ENCODE results near the gene CABP2. TPM values are rescaled to one million over a fixed set of nuclear protein-coding genes. Genes with fewer than 3 reads are reported as not detected.

CABP2 gene
- total RNA-seq, 2 donors from 2014 or later, result not detected

DNA sequence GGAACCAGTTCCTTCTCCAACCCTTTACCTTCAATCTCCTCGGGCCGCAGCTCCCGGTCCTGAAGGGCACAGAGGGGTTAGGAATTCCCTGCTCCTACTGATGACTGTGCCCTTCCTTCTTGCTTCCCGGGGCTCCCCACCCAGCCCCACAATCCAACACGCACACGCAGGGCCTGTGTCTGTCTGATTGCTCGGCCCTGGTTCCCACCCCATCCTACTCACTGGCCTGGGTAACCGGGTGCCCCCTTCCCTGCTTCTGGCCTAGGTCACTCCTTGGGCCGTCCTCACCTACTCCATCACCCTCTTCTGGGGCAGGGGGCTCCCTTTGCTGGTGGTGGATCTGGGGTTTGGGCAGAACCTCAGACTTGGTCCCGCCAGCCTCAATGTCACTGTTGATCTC is 1.3 kb downstream of the CABP2 start:
- 87 to 90% methylated on average over 3 to 10 of the region's 10 CpGs for WGBS, 2 experiments (ENCODE audit: insufficient coverage in 1 of 2, insufficient read length in 1 of 2)
- H3K9me3 Mint-ChIP-seq, result peaks cover 2% of the 10 kb centered on the region
- no peak for DNase-seq
- H3K27ac ChIP-seq (ENCODE audit: low read depth, low read length), result no peak overlapping the region
- no peaks in the 10 kb centered on the region for H3K4me1 Mint-ChIP-seq
- no peak overlapping the region for H3K4me3 Mint-ChIP-seq
- no peaks in the 10 kb centered on the region for H3K36me3 ChIP-seq (ENCODE audit: control insufficient read depth, insufficient read depth, low read length)
- no peaks in the 10 kb centered on the region for H3K36me3 Mint-ChIP-seq (ENCODE audit: low read depth)
- H3K4me1 ChIP-seq (ENCODE audit: control insufficient read depth, insufficient read depth, low read length), result no peaks in the 10 kb centered on the region
- TF ChIP-seq, protein P1, sequence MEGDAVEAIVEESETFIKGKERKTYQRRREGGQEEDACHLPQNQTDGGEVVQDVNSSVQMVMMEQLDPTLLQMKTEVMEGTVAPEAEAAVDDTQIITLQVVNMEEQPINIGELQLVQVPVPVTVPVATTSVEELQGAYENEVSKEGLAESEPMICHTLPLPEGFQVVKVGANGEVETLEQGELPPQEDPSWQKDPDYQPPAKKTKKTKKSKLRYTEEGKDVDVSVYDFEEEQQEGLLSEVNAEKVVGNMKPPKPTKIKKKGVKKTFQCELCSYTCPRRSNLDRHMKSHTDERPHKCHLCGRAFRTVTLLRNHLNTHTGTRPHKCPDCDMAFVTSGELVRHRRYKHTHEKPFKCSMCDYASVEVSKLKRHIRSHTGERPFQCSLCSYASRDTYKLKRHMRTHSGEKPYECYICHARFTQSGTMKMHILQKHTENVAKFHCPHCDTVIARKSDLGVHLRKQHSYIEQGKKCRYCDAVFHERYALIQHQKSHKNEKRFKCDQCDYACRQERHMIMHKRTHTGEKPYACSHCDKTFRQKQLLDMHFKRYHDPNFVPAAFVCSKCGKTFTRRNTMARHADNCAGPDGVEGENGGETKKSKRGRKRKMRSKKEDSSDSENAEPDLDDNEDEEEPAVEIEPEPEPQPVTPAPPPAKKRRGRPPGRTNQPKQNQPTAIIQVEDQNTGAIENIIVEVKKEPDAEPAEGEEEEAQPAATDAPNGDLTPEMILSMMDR (conservative IDR thresholded peaks at IDR 0.05), result no peak
- peaks cover 7% of the 10 kb centered on the region for H3K27me3 Mint-ChIP-seq (ENCODE audit: insufficient read depth)
- H3K27me3 ChIP-seq (ENCODE audit: control insufficient read depth, insufficient read depth, low read length, poor library complexity, severe bottlenecking), result no peaks in the 10 kb centered on the region
- no peak overlapping the region for H3K9ac ChIP-seq (ENCODE audit: extremely low read depth, low read length, poor library complexity, severe bottlenecking)
- no peaks in the 10 kb centered on the region for H3K9me3 ChIP-seq (ENCODE audit: control insufficient read depth, low read length)
- no peak overlapping the region for H3K27ac Mint-ChIP-seq
- no peak overlapping the region for H3K4me3 ChIP-seq (ENCODE audit: low read length)

DNA sequence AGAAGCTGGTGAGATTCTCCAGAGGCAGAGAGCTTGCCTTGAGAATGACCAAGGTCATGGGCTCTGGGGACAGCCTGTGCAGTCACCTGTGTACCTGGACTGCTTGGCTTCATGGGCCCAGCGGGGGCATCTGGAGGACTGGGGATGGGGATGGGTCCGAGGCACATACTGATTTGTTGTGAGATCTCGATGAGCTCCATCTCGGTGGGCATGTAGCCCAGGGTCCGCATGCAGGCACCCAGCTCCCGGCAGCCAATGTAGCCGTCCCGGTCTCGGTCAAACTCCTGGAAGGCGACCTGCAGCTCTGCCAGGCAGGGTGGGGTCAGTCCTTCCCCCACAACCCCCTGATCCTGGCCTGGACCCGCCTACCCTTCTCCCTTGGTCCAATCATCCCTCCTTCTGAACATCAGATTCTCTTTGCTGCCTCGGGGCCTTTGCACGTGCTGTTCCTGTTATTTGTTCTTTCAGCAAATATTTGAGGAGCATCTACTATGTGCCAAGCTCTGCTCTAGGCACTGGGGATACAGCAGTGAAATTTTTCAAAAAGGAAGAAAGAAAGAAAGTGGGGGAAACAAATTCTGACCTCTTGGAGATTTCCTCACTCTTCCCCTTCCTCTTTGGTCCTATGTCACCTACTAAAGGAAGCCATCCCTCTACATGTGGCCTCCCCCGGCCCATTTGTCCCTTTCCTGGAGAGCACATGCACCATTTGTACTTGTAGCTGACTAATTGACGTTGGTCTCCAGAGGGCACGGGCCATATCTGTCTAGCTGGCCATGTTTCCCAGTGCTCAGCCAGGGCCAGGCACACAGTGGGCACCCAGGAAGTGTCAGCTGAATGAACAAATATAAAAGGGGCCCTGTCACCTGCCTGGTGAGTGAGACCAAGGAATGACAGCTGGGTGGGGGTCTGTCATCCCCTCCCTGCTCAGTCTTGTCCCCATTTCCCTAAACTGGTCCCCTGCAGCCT is 2.1 kb downstream of the CABP2 start:
- Histone ChIP-seq H3K36me3 (ENCODE audit: control insufficient read depth, insufficient read depth, low read length) (no peaks in the 10 kb centered on the region), H3K4me1 (ENCODE audit: control insufficient read depth, insufficient read depth, low read length) (no peaks in the 10 kb centered on the region), H3K4me3 (ENCODE audit: low read length) (no peak overlapping the region), H3K9me3 (ENCODE audit: control insufficient read depth, low read length) (no peaks in the 10 kb centered on the region), H3K9ac (ENCODE audit: extremely low read depth, low read length, poor library complexity, severe bottlenecking) (no peak overlapping the region), H3K27me3 (ENCODE audit: control insufficient read depth, insufficient read depth, low read length, poor library complexity, severe bottlenecking) (no peaks in the 10 kb centered on the region), H3K27ac (ENCODE audit: low read depth, low read length) (no peak overlapping the region)
- WGBS, 2 experiments (ENCODE audit: insufficient coverage in 1 of 2, insufficient read length in 1 of 2), result 87 to 92% methylated on average over 14 to 16 of the region's 16 CpGs
- no peaks in the 10 kb centered on the region for H3K36me3 Mint-ChIP-seq (ENCODE audit: low read depth)
- no peaks in the 10 kb centered on the region for H3K4me1 Mint-ChIP-seq
- H3K27ac Mint-ChIP-seq, result no peak overlapping the region
- TF ChIP-seq, protein P1 (conservative IDR thresholded peaks at IDR 0.05), result no peak
- H3K9me3 Mint-ChIP-seq, result no peaks in the 10 kb centered on the region
- no peak overlapping the region for H3K4me3 Mint-ChIP-seq
- peaks cover 7% of the 10 kb centered on the region for H3K27me3 Mint-ChIP-seq (ENCODE audit: insufficient read depth)
- DNase-seq, result no peak

DNA sequence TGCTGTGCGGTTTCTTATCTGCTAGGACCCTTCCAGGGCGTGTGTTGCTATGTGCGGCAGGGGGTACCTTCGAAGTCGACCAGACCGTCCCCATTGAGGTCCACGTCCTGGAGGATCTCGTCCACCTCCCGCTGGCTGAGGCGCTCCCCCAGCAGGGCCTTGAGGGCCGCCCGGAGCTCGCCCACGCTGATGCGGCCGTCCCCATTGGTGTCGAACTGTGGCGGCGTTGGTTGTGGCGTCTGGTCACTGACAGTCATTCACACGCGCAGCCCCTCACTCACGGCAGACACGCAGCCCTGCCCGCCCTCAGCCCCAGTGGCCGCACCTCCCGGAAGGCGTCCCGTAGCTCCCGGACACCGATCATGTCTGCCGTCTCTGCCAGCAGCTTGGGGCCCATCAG is 3.5 kb downstream of the CABP2 start:
- 90 to 93% methylated on average over 30 to 32 of the region's 32 CpGs for WGBS, 2 experiments (ENCODE audit: insufficient coverage in 1 of 2, insufficient read length in 1 of 2)
- no peak overlapping the region for H3K27ac Mint-ChIP-seq
- peaks cover 1% of the 10 kb centered on the region for H3K27me3 ChIP-seq (ENCODE audit: control insufficient read depth, insufficient read depth, low read length, poor library complexity, severe bottlenecking)
- H3K9ac ChIP-seq (ENCODE audit: extremely low read depth, low read length, poor library complexity, severe bottlenecking), result no peak overlapping the region
- H3K4me3 ChIP-seq (ENCODE audit: low read length), result no peak overlapping the region
- H3K27ac ChIP-seq (ENCODE audit: low read depth, low read length), result no peak overlapping the region
- no peaks in the 10 kb centered on the region for H3K9me3 ChIP-seq (ENCODE audit: control insufficient read depth, low read length)
- no peaks in the 10 kb centered on the region for H3K4me1 Mint-ChIP-seq
- TF ChIP-seq, protein P1 (conservative IDR thresholded peaks at IDR 0.05), result no peak
- H3K9me3 Mint-ChIP-seq, result no peaks in the 10 kb centered on the region
- no peaks in the 10 kb centered on the region for H3K4me1 ChIP-seq (ENCODE audit: control insufficient read depth, insufficient read depth, low read length)
- no peaks in the 10 kb centered on the region for H3K36me3 ChIP-seq (ENCODE audit: control insufficient read depth, insufficient read depth, low read length)
- peaks cover 10% of the 10 kb centered on the region for H3K27me3 Mint-ChIP-seq (ENCODE audit: insufficient read depth)
- DNase-seq, result no peak
- no peaks in the 10 kb centered on the region for H3K36me3 Mint-ChIP-seq (ENCODE audit: low read depth)
- no peak overlapping the region for H3K4me3 Mint-ChIP-seq

All from endodermal cell (in vitro differentiated cells).